ENCODE measurements around the gene CTNNA1.
A peak's percentile ranks its signal among the peaks of the same experiment; 100 is the strongest.
"Not testable (repeated sequence)": the region's sequence is repeated elsewhere in the genome, so short reads cannot be mapped to it uniquely, and the experiment has no call there.

CTNNA1 gene

DNA sequence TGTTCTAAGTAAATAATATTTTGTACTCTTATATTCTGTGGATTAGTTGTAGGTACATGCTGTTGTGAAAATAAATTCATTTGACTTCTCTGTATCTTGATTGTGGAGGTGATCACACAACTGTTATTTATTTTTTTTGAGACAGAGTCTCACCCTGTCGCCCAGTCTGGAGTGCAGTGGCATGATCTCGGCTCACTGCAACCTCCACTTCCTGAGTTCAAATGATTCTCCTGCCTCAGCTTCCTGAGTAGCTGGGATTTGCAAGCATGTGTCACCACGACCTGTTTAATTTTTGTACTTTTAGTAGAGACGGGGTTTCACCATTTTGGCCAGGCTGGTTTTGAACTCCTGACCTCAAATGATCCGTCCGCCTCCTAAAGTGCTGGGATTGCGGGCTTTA lies 7.9 kb downstream of the CTNNA1 start:
- DNase-seq = not testable (repeated sequence)

DNA sequence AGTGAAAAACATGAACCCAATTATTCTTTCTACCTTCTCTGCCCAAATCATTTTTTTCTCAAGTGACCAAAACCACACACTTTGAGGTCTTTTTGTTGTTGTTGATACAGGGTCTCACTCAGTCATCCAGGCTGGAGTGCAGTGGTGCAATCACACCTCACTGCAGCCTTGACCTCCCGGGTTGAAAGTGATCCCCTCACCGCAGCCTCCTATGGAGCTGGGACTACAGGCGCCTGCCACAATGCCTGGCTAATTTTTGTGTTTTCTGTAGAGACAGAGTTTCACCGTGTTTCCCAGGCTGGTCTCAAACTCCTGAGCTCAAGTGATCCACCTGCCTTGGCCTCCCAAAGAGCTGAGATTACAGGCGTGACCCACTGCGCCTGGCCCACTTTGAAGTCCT lies 8.4 kb downstream of the CTNNA1 start:
- not testable (repeated sequence) for DNase-seq

DNA sequence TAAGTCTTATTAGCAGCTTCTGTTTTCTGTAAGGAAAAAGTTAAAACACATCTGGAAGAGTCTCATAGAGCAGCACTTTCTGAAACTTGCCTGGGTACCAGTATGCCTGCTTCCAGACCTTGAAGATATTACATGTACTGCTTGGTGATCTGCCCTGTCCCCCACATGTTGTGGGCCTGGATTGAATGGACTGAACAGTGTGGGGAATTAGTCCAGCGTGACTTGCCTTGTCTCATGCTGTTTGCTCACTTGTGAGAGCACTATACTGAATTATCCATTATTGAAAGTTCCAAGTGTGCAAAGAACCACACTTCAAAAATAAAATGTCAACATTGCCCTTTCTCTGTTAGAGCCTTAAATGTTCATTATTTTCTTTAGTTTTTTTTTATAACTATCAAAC lies 8.9 kb downstream of the CTNNA1 start:
- DNase-seq = no peak

DNA sequence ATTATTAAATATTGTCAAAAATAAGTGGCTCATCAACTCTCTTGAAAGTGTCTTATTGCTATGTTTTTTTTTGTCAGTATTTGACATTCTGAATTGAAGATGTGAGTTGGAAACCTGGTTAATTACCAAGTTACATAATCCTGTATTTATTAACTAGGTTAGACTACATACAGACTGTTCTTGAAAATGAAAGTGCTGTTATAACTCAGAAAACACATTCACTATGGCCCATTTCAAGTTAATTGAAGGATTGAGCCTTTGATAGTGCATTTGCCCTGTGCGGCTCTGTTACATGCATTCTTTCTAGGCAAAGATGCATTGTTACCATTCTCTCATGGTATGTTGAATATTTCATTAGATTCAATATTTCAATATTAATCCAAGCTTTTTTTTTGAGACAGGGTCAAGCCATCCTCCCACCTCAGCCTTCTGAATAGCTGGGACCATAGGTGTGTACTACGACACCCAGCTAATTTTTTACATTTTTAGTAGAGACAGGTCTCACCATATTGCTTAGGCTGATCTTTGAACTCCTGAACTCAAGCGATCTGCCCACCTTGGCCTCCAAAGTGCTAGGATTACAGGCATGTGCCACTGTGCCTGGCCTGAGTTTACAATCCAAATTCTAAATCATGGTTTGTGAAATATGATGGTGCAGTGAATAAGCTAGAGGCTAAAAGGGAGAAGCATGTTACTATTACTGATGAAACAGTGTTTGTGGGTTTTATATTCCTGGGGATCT lies 10.0 kb downstream of the CTNNA1 start:
- DNase-seq = no peak

DNA sequence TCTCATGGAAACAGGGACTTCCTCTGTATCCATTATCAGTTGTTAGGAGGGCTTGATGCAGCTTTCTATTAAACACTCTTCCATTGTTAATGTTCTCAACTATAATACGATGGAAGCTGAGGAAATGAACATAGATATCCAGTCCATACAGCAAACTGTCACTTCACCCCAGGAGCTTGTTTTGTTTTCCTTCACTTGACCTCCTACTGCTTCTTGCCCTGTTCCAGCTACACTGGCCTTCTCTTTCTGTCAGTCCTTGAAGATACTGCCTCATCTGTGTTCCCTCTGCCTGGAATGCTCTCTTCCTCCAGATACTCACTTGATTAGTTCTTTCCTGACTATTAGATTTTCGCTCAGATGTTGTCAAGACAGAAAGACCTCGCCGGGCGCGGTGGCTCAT lies 17.1 kb downstream of the CTNNA1 start:
- DNase-seq = no peak

DNA sequence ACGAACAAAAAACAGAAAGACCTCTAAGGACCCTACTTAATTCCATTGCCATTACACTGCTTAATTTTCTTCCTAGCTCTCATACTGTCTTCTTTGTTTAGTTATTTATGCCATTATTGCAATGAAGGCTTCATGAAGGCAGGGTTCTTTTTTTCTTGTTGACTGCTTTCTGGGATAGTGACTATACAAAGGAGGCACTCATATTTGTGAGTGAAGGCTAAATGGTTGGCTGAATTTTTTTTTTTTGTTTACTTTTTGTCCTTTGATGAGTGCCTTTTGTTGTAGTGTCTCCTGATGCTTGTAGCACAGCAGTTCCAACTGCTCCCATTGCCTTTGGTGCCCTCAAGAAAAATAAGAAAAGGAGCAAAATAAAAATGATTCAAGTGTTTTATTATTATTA lies 17.8 kb downstream of the CTNNA1 start:
- DNase-seq = peak; percentile 27

DNA sequence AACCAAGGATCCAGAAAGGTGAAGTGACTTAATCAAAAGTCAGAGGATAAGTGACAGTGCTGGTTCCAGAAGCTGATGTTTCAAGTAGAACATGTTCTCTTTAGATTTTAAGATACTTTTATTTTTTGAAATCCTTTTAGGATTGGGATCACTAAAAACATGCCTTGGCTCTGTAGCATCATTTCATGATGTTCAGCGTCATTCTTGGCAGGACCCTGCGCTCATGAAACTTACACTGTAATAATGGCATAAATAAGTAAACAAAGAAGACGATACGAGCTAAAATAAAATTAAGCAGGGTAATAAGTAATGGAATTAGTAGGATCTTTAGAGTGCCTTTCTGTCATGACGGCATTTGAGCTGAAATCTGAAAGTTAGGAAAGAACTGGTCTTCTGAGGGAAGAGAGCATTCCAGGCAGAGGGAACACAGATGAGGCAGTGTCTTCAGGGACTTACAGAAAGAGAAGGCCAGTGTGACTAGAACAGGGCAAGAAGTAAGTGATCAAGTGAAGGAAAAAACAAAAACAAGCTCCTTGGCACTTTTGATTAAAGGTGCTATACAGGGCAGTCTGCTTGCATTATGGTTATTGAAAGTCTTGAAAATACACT lies 19.9 kb downstream of the CTNNA1 start:
- DNase-seq = no peak

DNA sequence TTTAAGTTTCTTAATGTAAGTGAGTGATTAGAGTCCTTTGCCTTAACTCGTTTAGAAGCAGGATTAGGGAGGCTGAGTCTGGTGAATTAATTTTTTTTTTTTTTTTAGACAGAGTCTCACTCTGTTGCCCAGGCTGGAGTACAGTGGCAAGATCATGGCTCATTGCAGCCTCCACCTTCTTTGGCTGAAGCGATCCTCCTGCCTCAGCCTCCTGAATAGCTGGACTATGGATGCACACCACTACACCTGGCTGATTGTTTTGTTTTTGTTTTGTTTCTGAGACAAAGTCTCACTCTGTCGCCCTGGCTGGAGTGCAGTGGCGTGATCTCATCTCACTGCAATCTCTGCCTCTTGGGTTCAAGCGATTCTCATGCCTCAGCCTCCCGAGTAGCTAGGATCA lies 20.4 kb downstream of the CTNNA1 start:
- not testable (repeated sequence) for DNase-seq

DNA sequence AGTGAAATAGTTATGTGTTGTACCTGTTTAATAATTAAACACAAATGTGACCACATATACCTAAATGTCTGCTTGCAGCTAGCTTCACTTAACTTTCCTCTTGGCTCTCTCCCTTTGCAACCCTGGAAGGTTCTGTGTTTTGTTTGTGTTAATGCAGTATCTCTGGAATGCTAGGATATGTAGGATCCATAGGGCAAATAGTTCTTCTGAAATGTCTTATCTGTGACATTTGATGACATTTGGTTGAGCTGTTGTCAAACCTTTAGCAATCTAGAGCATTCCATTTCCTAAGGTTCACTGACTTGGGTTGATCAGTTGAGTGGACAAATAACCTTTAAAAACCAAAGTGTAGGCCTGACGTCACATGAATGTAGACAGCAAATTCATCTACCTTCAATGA lies 21.8 kb downstream of the CTNNA1 start:
- DNase-seq = no peak

DNA sequence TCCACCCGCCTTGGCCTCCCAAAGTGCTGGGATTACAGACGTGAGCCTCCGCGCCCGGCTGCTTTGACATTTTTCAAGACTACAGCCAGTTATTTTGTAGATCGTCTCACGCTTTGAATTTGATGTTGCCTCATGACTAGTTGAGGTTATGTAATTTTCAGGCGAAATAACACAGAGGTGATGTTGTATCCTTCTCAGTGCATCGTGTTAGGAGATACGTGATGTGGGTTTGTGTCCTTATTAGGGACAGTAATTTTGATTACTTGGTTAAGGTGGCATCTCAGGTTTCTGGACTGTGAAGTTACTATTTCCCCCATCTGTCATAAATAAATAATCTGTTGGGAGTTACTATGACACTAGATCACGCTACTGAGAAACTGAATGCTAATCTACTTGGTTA lies 25.0 kb downstream of the CTNNA1 start:
- no peak for DNase-seq

DNA sequence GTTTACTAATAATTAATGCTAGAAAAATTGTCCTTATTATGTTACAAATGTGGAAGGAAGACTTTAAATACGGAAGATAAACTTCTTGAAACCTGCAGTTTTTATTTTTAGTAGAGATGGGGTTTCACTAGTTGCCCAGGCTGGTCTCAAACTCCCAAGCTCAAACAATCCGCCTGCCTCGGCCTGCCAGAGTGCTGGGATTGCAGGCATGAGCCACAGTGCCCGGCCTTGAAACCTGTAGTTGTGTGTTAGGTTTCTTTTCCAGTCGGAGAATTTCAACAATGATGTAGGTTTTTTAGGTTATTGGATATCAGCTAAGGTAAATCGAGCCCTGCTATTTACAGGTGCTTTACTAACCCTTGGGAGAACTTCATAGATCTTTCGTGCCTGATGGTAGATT lies 30.8 kb downstream of the CTNNA1 start:
- no peak for DNase-seq

DNA sequence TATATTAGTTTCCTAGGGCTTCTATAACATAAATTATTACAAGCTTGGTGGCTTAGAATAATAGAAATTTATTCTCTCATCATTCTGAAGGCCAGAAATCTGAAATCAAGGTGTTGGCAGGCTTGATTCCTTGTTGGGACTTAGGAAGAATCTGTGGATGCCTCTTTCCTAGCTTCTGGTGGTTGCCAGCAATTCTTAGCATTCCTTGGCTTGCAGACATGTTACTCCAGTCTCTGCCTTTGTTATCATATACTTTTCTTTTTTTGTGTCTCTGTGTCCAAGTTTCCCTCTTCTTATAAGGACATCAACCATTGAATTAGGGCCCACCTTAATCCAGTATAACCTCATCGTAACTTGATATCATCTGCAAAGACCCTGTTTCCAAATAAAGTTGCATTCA lies 31.4 kb downstream of the CTNNA1 start:
- DNase-seq = no peak

DNA sequence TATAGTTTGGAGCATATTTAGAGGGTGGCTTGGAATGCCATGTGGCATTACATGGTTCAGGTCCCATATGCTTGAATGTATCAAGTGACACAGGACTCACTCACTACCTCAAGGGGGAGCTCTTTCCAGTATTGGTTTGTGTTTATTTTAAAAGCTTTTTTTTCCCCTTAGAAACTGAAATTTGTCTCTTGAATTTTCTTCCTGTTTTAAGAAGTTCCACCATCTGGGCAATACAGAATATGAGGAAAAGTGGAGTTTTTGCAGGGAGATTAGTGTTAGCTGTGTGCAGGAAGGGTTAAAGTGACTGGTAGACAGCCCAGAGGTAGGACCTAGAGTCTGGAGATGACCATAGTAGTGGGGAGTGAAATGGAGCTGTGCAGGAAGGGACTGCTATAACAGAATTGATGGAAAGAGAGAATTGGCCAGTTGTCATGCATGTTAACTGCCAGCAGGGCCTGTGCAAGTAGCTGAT lies 36.6 kb downstream of the CTNNA1 start:
- DNase-seq = peak; percentile 22

DNA sequence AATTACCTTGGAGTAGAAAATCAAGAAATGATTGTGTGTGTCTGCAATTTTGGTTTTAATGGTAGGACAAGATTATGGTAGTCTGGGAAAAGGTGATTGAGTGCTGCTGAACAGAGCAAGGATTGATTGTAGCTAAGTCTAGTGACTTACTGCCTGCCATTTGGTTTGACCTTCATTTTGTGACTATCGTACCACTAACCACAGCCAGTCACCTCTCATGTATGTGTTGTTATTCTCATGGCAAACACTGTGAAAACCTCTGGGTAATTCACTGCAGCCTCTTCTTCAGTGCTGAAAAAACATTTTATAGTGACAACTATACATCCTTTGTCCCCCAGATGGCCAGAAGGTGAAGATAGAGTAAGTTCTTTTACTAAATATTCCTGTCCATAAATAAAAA lies 37.5 kb downstream of the CTNNA1 start:
- DNase-seq = no peak

DNA sequence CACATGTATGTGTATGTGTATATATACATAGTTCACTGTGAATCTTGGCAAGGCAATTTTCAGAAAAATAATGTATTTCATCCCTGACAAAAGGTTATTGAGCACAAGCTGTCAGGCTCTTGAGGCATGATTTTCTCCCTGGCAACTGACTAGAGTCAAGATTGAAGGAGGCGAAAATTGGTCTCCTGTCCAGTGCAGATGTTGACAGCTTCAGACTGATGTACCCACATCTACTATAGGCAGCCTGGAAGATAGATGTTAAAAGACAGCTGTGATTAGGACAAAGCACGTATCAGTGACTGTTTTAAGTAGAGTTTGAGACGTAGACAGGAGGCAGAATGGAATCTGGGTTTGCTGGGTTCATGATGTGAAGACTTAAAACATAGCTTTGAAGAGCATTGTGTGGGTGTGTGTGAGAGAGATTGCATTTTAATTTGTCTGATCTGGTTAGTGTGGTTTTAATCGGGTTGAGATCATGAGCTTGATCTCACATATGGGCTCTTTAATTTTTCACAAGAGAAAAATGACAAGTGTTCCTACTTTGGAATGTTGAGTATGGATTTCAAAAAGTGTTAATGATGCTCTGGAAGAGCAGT lies 39.1 kb downstream of the CTNNA1 start:
- no peak for DNase-seq

DNA sequence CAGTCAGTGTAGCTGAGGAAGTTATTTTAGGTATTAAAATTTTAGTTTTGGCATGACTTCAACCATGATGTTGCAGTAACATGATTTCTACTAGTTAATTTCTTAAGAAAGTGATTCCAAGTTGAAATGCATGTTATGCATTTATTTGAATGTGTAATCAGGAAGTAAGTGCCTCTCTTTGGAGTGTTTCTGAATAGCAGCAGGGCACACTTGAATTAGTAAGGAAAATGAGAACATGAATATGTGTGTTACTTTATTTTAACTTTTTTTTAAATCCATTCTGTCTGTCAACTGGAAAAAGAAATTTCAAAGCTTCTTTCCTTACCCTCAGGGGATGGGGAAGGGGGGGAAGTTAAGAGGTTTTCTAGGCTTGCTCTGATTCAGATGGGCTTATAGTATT lies 40.4 kb downstream of the CTNNA1 start:
- no peak for DNase-seq

DNA sequence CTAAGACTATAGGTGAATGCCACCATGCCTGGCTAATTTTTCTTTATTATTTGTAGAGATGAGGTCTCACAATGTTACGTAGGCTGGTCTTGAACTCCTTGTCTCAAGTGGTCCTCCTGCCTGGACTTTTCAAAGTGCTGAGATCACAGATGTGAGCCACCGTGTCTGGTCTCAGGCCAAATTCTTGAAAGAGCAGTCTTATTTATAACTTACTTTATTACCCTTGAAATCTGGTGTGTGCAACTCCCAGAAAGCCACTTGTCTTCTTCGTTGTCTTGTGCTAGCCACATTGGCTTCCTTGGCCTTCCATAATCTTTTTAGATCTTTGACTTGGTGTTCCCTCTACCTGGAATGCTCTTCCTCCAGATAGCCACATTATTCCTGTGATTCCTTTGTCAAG lies 50.1 kb downstream of the CTNNA1 start:
- DNase-seq = no peak

DNA sequence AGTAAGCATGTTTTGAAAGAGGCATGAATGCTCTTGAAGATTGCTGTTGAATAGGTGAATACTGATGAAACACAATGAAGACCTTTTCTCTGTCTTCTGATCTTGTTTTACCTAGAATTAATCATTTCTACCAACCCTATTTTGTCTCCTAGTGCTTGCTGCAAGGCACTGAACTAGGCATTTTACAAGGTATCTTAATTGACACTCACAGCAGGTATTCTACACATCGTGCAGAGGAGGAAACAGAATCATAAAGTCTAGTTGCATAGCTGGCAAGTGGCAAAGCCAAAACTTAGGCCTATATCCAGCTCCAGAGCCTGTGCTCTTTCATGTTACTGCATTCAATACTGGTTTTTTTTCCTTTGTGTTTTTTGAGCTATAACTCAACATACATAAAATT lies 50.7 kb downstream of the CTNNA1 start:
- DNase-seq = no peak

DNA sequence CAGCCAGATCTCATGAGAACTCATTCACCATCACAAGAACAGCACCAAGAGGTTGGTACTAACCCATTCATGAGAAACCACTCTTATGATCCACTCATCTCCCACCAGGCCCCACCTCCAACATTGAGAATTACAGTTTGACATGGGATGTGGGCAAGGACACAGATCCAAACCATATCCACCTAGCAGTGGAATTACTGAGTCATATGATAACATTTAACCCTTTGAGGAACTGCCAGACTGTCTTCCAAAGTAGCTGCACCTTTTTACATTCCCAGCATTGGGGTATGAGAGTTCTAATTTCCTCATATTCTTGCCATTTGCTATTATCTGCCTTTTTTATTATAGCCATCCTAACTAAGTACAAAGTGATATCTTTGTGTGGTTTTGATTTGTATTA lies 51.9 kb downstream of the CTNNA1 start:
- DNase-seq = no peak

DNA sequence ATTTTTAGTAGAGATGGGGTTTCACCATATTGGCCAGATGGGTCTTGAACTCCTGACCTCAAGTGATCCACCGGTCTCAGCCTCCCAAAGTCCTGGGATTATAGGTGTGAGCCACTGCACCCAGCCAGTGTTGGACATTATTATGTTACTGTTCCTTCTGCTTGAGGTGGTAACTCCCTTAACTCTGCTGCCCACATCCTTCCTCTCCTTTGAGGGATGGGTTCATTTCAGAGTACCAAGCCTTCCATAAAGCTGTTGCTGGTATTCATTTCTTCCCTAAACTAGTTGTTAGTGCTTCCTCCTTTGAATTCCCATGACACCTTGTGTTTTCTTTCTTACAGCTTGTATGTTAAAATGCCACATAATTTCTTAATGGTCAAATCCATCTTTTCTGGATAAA lies 54.0 kb downstream of the CTNNA1 start:
- no peak for DNase-seq

DNA sequence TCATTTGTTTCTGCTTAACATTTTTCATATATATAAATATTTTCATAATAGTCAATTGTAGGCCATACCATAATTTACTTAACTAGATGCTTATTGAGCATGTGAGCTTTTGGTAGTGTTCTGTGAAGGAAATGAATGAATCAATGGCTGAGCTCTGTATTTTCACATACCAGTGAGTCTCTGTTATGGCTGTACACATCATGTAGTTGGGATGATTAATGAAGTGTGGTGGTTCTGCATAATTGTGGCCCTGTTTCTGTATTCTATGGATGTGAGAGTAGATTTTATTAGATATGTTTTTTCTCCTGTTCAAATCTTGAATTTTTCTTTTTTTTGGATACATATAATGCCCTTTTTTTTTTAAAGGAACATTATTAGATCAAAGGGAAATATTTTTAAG lies 56.2 kb downstream of the CTNNA1 start:
- no peak for DNase-seq

DNA sequence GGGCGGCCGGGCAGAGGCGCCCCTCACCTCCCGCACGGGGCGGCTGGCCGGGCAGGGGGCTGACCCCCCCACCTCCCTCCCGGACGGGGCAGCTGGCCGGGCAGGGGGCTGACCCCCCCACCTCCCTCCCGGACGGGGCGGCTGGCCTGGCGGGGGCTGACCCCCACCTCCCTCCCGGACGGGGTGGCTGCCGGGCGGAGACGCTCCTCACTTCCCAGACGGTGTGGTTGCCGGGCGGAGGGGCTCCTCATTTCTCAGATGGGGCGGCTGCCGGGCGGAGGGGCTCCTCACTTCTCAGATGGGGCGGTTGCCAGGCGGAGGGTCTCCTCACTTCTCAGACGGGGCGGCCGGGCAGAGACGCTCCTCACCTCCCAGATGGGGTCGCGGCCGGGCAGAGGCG lies 57.6 kb downstream of the CTNNA1 start:
- DNase-seq = not testable (repeated sequence)

DNA sequence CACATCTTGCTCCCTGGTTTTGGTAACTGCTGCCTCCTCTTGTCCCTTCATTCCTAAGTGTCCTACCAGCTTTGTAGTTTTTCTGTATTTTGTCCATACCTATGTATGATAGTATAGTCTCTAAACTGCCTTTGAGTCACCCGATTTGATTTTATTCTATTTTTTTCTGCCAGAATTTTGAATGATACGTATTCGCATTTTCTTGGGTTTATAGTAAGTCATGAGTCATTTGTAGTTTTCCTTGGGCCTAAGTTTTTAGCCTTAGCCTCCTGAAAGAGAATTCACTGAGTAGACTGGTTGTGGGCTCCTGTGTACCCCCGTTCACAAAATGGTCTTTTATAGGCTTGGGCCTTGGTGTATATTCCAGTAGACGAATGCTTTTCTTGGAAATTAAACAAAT lies 62.3 kb downstream of the CTNNA1 start:
- DNase-seq = no peak

DNA sequence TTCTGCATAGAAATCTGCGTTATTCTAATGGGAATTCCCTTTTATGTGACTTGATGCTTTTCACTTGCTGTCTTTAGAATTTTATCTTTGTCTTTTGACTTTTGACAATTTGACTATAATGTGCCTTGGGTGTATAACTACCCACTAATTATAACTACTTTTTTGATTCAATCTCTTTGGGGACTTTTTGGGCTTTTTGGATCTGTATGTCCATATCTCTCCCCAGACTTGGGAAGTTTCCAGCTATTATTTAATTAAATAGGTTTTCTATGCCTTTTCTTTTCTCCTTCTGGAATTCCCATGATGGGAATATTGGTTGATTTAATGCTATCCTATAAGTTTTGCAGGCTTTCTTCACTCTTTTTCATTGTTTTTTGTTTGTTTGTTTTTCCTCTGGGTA lies 64.0 kb downstream of the CTNNA1 start:
- no peak for DNase-seq

DNA sequence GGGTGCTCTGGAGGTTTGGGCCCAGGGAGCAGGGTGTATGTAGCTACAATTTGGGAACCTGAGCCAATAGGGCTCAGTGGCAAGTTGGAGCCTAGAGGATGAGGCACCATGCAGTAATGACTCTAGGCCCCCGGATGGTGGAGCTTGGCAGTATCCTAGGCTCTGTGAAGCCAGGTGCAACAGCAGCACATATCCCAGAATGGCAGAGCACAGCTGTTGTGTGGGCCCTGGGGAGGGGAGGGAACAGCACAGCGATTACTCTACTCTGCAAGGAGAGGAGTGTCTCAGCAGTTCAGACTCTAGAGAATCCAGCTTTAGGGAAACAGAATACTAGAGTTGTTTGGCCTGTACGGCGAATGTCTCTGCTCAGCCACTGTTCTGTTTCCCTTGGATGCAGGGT lies 65.9 kb downstream of the CTNNA1 start:
- DNase-seq = no peak
